WTC11 (cell line): ENCODE data around the gene MLEC.
A peak's percentile ranks its signal among the peaks of the same experiment; 100 is the strongest.

Experiments
- ATF1 ChIP-seq: sonication (generic); formaldehyde crosslinking; IDR thresholded peaks from 2 replicates; pipeline ENCODE4 v1.8.1; 2023; ENCODE audit warnings: mild to moderate bottlenecking, moderate library complexity, missing genetic modification reagents
- ATF3 ChIP-seq: sonication (generic); formaldehyde crosslinking; conservative IDR thresholded peaks from 2 replicates; pipeline ENCODE4 v1.8.1; 2022; ENCODE audit warnings: mild to moderate bottlenecking, missing genetic modification reagents
- CTCF ChIP-seq: fragments of 200-600 bp; IDR thresholded peaks from 2 replicates; pipeline ENCODE4 v1.8.0; 2022; ENCODE audit warnings: antibody characterized with exemption
- E2F1 ChIP-seq: sonication (generic); formaldehyde crosslinking; IDR thresholded peaks from 2 replicates; pipeline ENCODE4 v1.8.0; 2022; ENCODE audit warnings: mild to moderate bottlenecking, missing genetic modification reagents
- ERG ChIP-seq: fragments of 250-450 bp; sonication (Bioruptor Pico); IDR thresholded peaks from 2 replicates; pipeline ENCODE4 v1.8.0; 2021; ENCODE audit warnings: mild to moderate bottlenecking
- ETV6 ChIP-seq: sonication (generic); formaldehyde crosslinking; IDR thresholded peaks from 2 replicates; pipeline ENCODE4 v1.8.1; 2022; ENCODE audit warnings: mild to moderate bottlenecking, missing genetic modification reagents
- GABPB1 ChIP-seq: sonication (generic); formaldehyde crosslinking; IDR thresholded peaks from 2 replicates; pipeline ENCODE4 v1.8.1; 2023; ENCODE audit warnings: mild to moderate bottlenecking, missing genetic modification reagents
- HMGA2 ChIP-seq: fragments of 250-450 bp; sonication (Bioruptor Pico); IDR thresholded peaks from 2 replicates; pipeline ENCODE4 v1.4.0; 2021; ENCODE audit warnings: mild to moderate bottlenecking, moderate library complexity
- JAZF1 ChIP-seq: fragments of 250-450 bp; sonication (Bioruptor Pico); IDR thresholded peaks from 2 replicates; pipeline ENCODE4 v1.9.0; 2021; ENCODE audit warnings: moderate library complexity, mild to moderate bottlenecking, inconsistent platforms
- SP1 ChIP-seq: sonication (generic); formaldehyde crosslinking; conservative IDR thresholded peaks from 2 replicates; pipeline ENCODE4 v1.8.1; 2022; ENCODE audit warnings: missing genetic modification reagents
- STAT6 ChIP-seq: sonication (generic); formaldehyde crosslinking; conservative IDR thresholded peaks from 2 replicates; pipeline ENCODE4 v1.8.1; 2023; ENCODE audit warnings: mild to moderate bottlenecking, low read depth, missing genetic modification reagents, moderate library complexity
- ZNF138 ChIP-seq: sonication (generic); formaldehyde crosslinking; conservative IDR thresholded peaks from 2 replicates; pipeline ENCODE4 v1.8.1; 2022; ENCODE audit warnings: mild to moderate bottlenecking, moderate library complexity, missing genetic modification reagents
- ZNF232 ChIP-seq: sonication (generic); formaldehyde crosslinking; IDR thresholded peaks from 2 replicates; pipeline ENCODE4 v1.8.0; 2022; ENCODE audit warnings: mild to moderate bottlenecking, missing genetic modification reagents
- ZNF512 ChIP-seq: sonication (generic); formaldehyde crosslinking; IDR thresholded peaks from 2 replicates; pipeline ENCODE4 v1.8.1; 2022; ENCODE audit warnings: missing genetic modification reagents, borderline replicate concordance

GRCh38 chr12:120737557-120738251 is 50.8 kb downstream of the MLEC start:
- TF ChIP-seq CTCF (peak; percentile 43; the same call in 1 of the 2 replicates), STAT6 (CRISPR knock-in tag) (no peak), SP1 (CRISPR knock-in tag) (no peak), ZNF232 (no peak), ATF3 (CRISPR knock-in tag) (no peak), ZNF512 (CRISPR knock-in tag) (no peak), ERG (CRISPR knock-in tag) (no peak), E2F1 (no peak), HMGA2 (CRISPR knock-in tag) (no peak), JAZF1 (no peak), GABPB1 (CRISPR knock-in tag) (no peak), ATF1 (CRISPR knock-in tag) (no peak), ETV6 (no peak), ZNF138 (no peak)
